GM10847 (cell line): ENCODE results near the gene ABHD5.

ENCODE experiments used
- POLR2A ChIP-seq: IDR thresholded peaks from 2 replicates; pipeline ENCODE4 v1.6.1; 2011; ENCODE audit not compliant: insufficient read length; ENCODE audit errors: extremely low read depth

ABHD5 gene

DNA sequence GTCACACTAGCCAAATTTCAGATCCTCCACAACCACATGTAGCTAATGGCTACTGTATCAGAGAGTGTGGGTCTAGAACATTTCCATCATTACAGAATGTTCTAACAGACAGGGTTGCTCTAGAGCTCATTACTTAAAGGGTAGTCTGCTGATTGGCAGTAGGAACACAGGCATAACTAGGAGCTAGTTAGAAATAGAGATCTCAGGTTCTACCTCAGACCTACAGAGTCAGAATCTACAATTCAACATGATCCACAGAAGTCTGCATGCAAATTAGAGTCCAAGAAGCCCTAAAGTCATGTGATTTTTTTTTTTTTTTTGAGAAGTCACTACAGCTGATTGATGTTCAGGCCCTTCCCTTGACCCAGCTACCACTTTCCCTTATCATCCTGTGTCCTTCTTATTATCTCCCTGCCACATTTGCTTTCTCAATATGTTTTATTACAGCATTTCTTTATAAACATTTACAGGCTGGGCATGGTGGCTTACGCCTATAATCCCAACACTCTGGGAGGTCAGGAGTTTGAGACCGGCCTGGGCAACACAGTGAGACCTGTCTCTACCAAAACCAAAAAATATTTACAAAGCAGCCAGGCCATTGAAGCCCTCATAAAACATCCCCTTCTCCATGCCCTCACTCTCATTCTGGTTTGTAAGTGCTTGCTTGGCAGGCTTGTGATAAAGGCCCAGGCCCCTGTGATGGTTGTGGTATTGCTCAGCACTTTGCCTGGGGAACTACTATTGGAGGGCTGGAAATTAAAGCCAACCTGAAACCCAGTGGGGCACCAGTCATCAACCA is 3.8 kb upstream of the ABHD5 start:
- TF ChIP-seq POLR2A: no peak

GRCh38 chr3:43687499-43687811 is 3.3 kb upstream of the ABHD5 start:
- TF ChIP-seq POLR2A: no peak

- TF ChIP-seq POLR2A: no peak
Measured at GRCh38 chr3:43688245-43688650, 2.5 kb upstream of the ABHD5 start.

DNA sequence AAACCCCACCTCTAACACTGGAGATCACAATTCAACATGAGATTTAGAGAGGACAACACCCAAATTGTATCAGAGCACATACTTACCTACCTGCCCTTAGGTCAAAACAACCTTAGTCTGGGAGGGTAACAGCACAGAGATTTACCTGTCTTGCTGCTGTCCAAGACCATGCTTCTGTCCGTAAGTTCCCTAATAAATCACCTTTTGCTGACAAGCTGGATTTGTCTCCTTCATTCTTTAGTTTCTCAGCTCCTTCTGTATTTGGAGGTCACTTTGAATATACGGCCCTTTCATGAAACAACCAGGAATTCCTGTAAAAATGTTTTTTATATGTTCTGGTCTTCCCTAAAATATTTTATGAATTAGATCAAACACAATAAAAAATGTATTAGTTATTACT is 1.6 kb upstream of the ABHD5 start:
- TF ChIP-seq POLR2A: no peak

- TF ChIP-seq POLR2A: no peak
Measured at GRCh38 chr3:43689766-43690399, 855 bp upstream of the ABHD5 start.

DNA sequence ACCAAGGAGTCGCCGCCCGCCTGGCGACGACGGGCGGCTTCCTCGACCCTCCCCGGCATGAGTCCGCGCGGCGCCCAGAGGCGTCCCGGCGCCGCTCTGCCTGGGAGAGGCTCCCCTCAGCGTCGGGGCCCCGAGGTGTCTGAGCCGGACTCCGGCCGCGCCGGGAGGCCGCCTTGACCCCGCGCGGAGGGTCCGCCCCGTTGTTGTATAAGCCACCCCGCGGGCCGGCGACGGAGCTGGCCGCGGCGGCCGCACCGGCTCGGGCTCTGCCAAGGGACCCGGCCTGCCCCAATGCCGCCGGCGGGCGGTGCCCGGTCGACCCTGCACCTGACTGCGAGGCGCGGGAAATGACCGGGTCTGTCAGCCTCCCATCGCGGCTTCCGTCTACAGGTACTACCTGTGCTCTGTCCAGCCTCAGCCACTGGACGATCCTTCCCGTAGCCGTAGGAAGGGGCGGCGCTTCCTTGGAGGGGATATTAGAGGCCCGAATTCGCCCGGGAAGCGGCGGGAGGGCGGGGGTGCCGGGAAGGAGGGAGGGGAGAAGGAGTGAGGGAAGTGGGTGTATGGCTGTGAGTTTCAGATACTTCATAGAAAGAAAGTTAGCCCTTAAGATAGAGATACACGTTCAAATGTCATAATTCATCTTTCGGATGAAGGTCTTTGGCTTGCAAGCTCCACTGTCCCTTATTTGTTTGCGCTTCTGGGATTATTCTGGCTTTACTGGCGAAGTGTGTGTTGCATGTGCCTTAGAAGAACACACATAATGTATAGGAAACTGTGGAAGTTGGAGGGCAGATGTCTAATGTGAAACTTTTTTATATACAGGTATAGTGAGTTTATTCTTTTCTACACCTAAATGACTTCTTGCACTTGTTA is 620 bp downstream of the ABHD5 start:
- no peak for TF ChIP-seq POLR2A

DNA sequence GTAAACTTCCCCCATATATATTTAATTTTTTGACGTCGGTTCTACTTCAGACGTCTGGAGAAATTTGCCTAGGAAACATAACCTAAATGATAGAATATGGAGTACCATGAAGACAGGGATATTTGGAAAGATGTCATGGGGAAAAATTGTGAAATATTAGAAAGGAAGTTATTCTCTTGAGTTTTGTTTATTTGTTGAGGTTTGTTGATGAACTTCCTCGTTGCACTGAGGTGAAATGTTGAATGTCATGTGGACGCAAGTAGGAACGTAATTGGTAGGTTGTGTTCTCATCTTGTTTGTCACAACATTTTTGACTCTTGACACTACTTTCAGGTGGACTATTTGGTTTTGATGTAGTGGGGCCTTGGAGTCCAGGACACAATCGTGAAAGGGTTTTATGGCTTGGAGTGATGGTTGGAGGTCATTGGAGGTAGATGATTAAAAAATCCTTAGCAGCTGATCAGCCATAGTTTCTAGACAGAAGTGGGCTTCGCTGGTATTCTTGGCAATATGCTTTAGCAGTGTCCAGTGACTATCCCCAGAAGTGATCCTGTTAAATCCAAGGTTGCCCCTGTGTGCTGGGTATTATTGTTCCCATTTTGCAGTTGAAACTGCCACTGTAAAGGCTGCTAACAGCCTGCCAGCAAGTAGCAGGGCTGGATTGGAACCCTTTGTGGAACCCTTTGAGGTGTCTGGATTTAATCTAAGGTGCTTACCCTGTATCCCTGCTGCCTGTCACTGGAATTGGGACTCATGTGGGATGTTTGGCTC is 1.5 kb downstream of the ABHD5 start:
- no peak for TF ChIP-seq POLR2A

GRCh38 chr3:43692971-43693370 is 2.2 kb downstream of the ABHD5 start:
- TF ChIP-seq POLR2A: no peak

DNA sequence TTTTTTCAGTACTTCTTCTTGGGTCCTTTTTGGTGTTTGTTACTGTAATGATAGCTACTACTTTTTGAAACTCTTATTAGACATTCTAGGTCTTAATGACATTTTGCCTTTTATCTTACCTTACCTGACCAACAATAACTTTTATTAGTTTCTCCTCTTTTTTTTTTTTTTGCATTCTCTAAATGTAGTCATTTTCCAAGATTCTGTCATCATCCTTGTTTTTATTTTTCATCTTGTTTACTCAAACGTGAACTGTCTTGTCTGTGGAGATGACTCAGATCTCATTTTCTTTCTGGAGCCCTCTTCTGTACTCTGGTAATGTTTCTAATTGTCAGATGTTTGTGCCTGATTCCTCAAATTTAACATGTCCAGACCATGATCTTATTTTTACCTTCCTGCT is 2.9 kb downstream of the ABHD5 start:
- TF ChIP-seq POLR2A: no peak

GRCh38 chr3:43695443-43695842 is 4.7 kb downstream of the ABHD5 start:
- no peak for TF ChIP-seq POLR2A

DNA sequence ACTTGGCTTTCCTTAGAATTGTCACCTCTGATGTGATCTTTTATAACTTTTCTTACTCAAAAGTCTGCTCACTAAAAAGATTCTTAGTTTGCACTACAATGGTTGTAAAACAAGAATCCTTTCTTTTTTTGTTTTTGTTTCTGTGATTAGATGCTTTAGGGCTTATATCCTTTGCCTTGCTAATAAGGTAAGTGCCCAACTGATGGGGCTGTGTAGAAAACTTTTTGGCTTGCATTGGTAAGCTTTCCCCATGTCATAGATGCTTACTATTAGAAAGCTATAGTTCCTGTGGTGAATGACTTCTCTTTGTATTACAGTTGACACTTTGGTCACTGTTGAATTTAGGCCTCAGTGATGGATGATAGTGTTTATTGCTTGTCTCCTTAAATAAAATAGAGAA is 5.1 kb downstream of the ABHD5 start:
- no peak for TF ChIP-seq POLR2A

DNA sequence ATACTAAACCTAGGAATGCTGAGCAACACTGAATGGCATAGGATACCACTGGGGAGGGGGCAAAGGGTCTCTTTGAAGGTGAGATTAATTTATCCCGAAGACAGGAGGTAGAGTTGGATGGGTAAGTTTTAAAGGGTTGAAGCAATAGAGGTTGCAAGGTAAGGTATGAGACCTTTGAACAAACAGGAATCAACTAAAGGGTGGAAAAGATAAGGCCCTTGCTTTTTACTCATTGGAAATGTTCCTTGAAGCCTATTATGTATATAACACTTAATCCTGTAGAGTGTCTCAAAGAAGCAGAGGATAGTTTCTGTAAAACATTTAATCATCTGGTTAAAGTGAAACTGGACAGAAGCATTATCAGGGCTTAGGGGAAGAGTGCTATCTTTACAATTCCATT is 5.7 kb downstream of the ABHD5 start:
- no peak for TF ChIP-seq POLR2A

- TF ChIP-seq POLR2A: no peak
Measured at GRCh38 chr3:43696881-43697280, 6.1 kb downstream of the ABHD5 start.

- TF ChIP-seq POLR2A: no peak
Measured at GRCh38 chr3:43699864-43700263, 9.1 kb downstream of the ABHD5 start.

DNA sequence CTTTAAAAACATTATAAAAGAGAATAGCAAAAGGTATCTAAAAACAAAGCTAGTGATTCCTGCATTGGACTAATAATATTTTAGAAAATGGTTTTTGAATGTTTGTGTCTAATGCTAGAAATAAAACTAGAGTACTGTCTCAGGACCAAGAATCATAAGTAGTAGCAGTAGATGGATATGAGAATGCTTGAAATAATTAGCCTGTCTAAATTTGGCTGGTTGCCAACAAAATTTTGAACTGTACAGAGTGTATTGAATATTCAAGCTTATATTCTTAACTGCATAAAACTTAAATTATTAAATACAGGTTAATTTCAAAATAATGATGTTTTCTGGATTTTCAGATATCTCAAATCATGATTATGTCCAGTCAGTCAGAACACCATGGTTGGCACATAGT is 14.0 kb downstream of the ABHD5 start:
- no peak for TF ChIP-seq POLR2A

DNA sequence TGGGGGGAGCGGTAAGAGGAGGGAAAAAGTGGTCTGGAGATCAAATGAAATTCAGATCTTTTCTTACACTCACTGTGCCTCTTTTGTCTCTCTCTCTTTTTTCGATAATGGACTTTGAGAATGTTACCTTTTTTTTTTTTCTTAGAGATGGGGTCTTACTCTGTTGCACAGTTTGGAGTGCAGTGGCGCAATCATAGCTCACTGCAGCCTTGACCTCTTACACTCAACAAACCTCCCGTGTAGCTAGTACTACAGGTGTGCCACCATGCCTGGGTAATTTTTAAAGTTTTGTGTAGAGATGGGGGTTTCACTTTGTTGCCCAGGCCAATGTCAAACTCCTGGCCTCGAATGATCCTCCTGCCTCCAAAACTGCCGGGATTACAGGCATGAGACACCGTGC is 15.6 kb downstream of the ABHD5 start:
- no peak for TF ChIP-seq POLR2A

GRCh38 chr3:43707266-43707665 is 16.5 kb downstream of the ABHD5 start:
- TF ChIP-seq POLR2A: no peak
